ENCODE measurements around the gene KLF1.

The KLF1 gene

GRCh38 chr19:12912571-12912970, 25.6 kb upstream of the KLF1 start:
- no peak overlapping the region for H3K4me3 ChIP-seq (ENCODE audit: low read depth, low read length)
- no peak for TF ChIP-seq CTCF (IDR thresholded peaks at IDR 0.05; ENCODE audit: low read depth, low read length)

- no peak for TF ChIP-seq CTCF (IDR thresholded peaks at IDR 0.05; ENCODE audit: low read depth, low read length)
- no peak overlapping the region for H3K4me3 ChIP-seq (ENCODE audit: low read depth, low read length)
Measured at GRCh38 chr19:12907166-12907565, 20.2 kb upstream of the KLF1 start.

- H3K4me3 ChIP-seq (ENCODE audit: low read depth, low read length), result no peak overlapping the region
- TF ChIP-seq CTCF (IDR thresholded peaks at IDR 0.05; ENCODE audit: low read depth, low read length), result no peak
Measured at GRCh38 chr19:12899891-12900518, 13.0 kb upstream of the KLF1 start.

GRCh38 chr19:12896460-12896859, 9.5 kb upstream of the KLF1 start:
- TF ChIP-seq CTCF (IDR thresholded peaks at IDR 0.05; ENCODE audit: low read depth, low read length), result no peak
- H3K4me3 ChIP-seq (ENCODE audit: low read depth, low read length), result no peak overlapping the region

- TF ChIP-seq CTCF (IDR thresholded peaks at IDR 0.05; ENCODE audit: low read depth, low read length), result no peak
- no peak overlapping the region for H3K4me3 ChIP-seq (ENCODE audit: low read depth, low read length)
Measured at GRCh38 chr19:12893582-12893981, 6.6 kb upstream of the KLF1 start.

- TF ChIP-seq CTCF (IDR thresholded peaks at IDR 0.05; ENCODE audit: low read depth, low read length), result no peak
- peak overlapping the region; percentile 74 for H3K4me3 ChIP-seq (ENCODE audit: low read depth, low read length)
Measured at GRCh38 chr19:12891553-12892021, 4.6 kb upstream of the KLF1 start.

GRCh38 chr19:12890787-12891552, 4.0 kb upstream of the KLF1 start, which contains the start of gene GCDH:
Gene GCDH (plus strand): TSS chr19:12891160. CDS start chr19:12891305, 145 bp downstream.
- H3K4me3 ChIP-seq (ENCODE audit: low read depth, low read length), result peak within 1 kb of the TSS; percentile 74
- TF ChIP-seq CTCF (IDR thresholded peaks at IDR 0.05; ENCODE audit: low read depth, low read length), result no peak

GRCh38 chr19:12890299-12890786, 3.3 kb upstream of the KLF1 start:
- peak overlapping the region; percentile 34 for H3K4me3 ChIP-seq (ENCODE audit: low read depth, low read length)

Data from WI38 (cell line).